ENCODE data around the gene DHCR24. TPM values are rescaled to one million over a fixed set of nuclear protein-coding genes. Genes with fewer than 3 reads are reported as not detected.

Gene DHCR24
- total and polyA plus RNA-seq, 2 donors (not counting 3 experiments of a cell fraction or from before 2014, with no cell fraction given) = 223 to 239 TPM

GRCh38 chr1:54814571-54814970 lies 72.4 kb downstream of the DHCR24 start:
- BruUV-seq (replicated peaks) = no TSS peak
- no peak for TF ChIP-seq CTCF (IDR thresholded peaks at IDR 0.05; ENCODE audit: extremely low read depth in 1 of 2, insufficient read depth in 1 of 2, low read depth in 1 of 2, low read length in 2 of 2)
- no peak for TF ChIP-seq POLR2A (IDR thresholded peaks at IDR 0.05; ENCODE audit: low read depth, low read length)
- no peak for TF ChIP-seq MAX (IDR thresholded peaks at IDR 0.05; ENCODE audit: insufficient read depth, insufficient read length)
- TF ChIP-seq JUN (IDR thresholded peaks at IDR 0.05; ENCODE audit: borderline replicate concordance, insufficient read depth, insufficient read length, low read depth) = no peak
- no peak for TF ChIP-seq MYC (IDR thresholded peaks at IDR 0.05; ENCODE audit: low read depth, low read length)
- no peak for TF ChIP-seq POLR2AphosphoS5 (IDR thresholded peaks at IDR 0.05; ENCODE audit: insufficient read depth, low read depth, low read length)
- TF ChIP-seq GATA2 (IDR thresholded peaks at IDR 0.05; ENCODE audit: insufficient read depth, insufficient read length, low read depth, low read length) = no peak
- TF ChIP-seq EZH2 (IDR thresholded peaks at IDR 0.05; ENCODE audit: borderline replicate concordance, low read depth, low read length, severe bottlenecking) = no peak
- TF ChIP-seq FOS (IDR thresholded peaks at IDR 0.05; ENCODE audit: borderline replicate concordance, insufficient read depth, low read length) = no peak
- DNase-seq (ENCODE audit: low read depth, low spot score) (no peak), FAIRE-seq (no peak)
- Histone ChIP-seq H3K27ac (ENCODE audit: insufficient read depth, low read depth, low read length) (no peak overlapping the region), H3K4me3 (replicated peaks in 1 of 3; ENCODE audit: insufficient read depth in 1 of 3, low read depth in 1 of 3, low read length in 3 of 3) (no peak overlapping the region), H3K36me3 (ENCODE audit: control insufficient read depth in 2 of 2, extremely low read depth in 1 of 2, insufficient read depth in 2 of 2, low read length in 2 of 2) (no peaks in the 10 kb centered on the region), H3K9me1 (replicated peaks; ENCODE audit: control insufficient read depth, extremely low read depth, insufficient read depth, low read length) (no peaks in the 10 kb centered on the region), H3K9me3 (replicated peaks; ENCODE audit: control insufficient read depth, insufficient read depth, low read length) (no peaks in the 10 kb centered on the region), H3K79me2 (ENCODE audit: control insufficient read depth, insufficient read depth, low read length) (no peaks in the 10 kb centered on the region), H4K20me1 (replicated peaks; ENCODE audit: control insufficient read depth, extremely low read depth, insufficient read depth, low read length) (no peaks in the 10 kb centered on the region), H2AFZ (ENCODE audit: low read depth, low read length) (no peak overlapping the region), H3K4me2 (ENCODE audit: insufficient read depth, low read length) (no peak overlapping the region), H3K4me1 (ENCODE audit: control insufficient read depth, extremely low read depth, insufficient read depth, low read length) (no peaks in the 10 kb centered on the region), H3K9ac (replicated peaks; ENCODE audit: extremely low read depth, insufficient read depth, low read length) (no peak overlapping the region), H3K27me3 (ENCODE audit: control insufficient read depth in 2 of 2, insufficient read depth in 2 of 2, low read length in 2 of 2) (no peaks in the 10 kb centered on the region)
- ChIA-PET CTCF (no interaction called here), POLR2A (no interaction called here)
- dilution Hi-C loops (cut with MboI; ENCODE audit: extremely low pct_ligation_motif_present, low sequenced_read_pairs) (no loop called here), intact Hi-C loops (cut with micrococcal nuclease) (loop anchor here (5.0 kb wide), 1 partner anchor 952 kb away; no protein-coding TSS in a partner anchor)

Measured in endothelial cell of umbilical vein (primary cell).